ENCODE results near the gene PKP1.

The PKP1 gene

DNA sequence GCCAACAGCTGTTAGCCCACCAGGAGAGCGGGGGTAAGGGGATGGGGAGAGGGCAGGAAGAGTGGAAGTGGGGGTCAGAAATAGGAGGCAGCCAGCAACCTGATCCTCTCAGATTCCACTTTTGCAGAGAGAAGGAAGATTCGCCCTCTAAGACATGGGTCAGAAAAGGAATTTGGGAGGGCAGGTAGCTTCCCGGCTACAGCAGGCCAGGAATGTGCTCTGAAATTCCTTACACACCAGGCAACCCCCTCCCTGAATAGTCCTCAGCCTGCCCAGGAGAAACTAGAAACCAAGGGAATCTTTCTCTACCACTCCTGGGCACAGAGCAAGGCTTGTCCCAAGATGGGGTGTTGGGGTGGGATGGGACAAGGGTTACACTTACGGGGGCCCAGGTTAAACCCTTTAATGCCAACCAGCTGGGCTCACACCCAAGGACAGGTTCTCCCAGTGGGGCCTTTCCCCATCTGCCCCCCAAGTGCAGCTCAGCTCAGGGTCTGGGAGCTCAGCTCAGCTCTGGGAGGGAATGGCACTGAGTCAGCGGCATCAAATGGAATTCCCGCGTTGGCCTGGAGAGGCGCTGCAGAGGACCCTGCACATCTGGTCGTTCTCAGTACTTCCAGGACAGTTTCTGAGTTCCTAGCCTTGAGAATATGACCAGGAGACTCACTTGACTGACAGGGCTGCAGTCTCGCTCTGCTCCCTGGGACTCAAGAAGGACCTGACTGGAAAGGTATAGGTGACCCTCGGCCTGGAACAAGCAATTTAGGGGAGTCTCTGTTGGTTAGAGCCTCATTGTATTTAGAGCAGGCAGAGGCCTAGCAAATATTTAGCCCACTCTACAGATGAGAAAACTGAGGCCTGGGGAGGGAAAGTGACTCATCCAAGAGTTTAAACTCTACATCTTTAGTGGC is 93.4 kb downstream of the PKP1 start:
- no peak for DNase-seq

DNA sequence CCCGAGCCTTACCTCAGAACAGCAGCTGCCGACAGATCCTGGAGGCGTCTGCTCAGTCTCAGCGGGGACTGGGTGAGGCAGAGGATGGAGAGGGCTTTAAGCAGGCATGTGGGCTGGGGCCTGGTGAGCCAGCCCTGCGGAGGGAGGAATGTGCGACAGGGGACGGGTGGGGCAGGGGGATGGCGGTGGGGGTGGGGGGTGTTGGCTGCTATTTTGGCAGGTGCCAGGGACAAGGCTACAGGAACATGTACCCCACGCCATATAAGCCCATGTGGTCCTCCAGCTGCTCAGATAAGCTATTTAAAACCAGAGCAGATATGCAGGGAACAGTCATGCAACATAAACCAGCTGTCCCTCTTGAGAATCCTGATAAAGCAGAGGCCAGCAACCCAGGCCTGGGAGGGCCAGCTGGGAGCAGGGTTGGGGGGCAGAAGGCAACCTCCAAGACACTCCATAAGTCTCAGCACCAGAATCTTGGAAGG is 94.3 kb downstream of the PKP1 start, which contains the start of gene TNNT2:
TNNT2 (minus strand) TSS at position 70 of the 482 bp plus-strand sequence. CDS start 4,426 bp downstream, outside the sequence.
- DNase-seq, result no peak

DNA sequence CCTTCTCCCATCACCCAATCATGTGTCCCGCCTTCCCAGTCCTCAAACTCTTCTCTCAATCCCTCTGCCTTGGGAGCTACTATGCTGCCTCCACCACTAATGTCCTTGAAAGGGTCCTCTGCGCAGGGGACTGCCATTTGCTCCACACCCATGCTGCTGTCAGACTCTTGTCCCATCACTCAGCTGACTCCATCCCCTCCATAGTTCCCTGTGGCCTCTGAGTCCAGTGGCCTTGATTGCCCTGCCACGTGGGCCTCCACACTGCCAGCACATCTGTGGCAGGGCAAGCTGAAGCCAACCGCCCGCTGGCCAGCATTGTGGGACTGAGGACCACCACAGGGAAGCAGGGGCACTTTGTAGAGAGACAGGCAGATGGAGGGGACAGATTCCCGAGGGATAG is 95.5 kb downstream of the PKP1 start:
- no peak for DNase-seq

DNA sequence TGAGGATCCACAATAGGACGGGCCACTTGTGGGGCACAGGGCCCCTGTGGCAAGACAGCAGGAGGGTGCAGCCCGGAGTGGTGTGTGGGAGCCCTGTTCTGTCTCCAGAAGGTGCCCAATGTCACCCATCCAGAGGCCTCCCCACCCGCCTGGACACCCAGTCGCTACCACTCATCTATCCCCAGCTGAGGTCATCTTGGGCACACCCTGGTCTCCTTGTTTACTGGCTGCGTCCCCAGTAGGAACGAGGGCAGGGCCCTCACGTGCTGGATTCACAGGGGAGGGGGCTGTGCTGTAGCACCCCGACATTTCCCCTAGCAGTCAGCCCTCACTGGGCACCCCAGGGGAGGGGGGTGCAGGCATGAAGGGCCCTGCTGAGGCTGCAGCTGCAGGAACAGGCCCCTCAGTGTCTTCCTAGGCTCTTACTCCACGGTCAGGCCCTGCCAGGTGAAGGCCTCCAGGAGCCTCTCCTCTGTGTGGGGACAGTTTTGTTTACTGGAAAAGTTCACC is 96.5 kb downstream of the PKP1 start:
- DNase-seq, result no peak

DNA sequence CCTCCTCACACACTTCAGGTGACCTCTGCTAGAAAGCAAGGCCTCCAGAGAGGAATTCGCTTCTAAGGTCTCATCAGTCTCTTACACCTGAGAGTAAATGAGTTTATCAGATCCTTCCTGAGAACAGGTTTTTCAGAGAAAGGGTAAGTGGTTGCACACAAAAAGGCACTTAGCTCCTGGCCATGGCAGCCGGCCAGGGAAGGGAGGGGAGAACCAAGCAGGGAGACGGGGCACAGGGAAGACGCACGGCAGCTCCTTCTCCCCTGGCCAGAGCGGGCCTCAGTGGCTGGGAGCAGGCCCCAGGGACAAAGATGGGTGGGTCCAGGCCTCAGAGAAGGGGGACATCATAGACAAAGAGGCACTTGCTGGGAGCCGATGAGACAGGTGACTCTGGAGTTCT is 97.8 kb downstream of the PKP1 start:
- DNase-seq, result no peak

Measured in NCI-H1436 treated with DMSO at 0.1 percent for 48 hours (cell line).